Prostate gland (tissue), 2 donors: ENCODE results near the gene SEMA3E.

ENCODE experiments used
- POLR2A ChIP-seq: fragments of 450-650 bp; IDR thresholded peaks from one replicate; pipeline ENCODE4 v1.6.1; 2016; ENCODE audit warnings: antibody characterized with exemption, mild to moderate bottlenecking
- POLR2AphosphoS5 ChIP-seq: sonication (generic); formaldehyde crosslinking; IDR thresholded peaks from one replicate; pipeline ENCODE4 v1.6.1; 2017; ENCODE audit warnings: antibody characterized with exemption
- TF ChIP-seq, protein P1 (sequence below), 4 experiments: fragments of 200-600 bp in 2 of 4; fragments of 450-650 bp in 2 of 4; sonication (generic) in 2 of 4; IDR thresholded peaks; 1 replicate in 3 of 4; 2 replicates in 1 of 4; pipeline ENCODE4 v1.5.1; 2016 to 2019; ENCODE audit warnings: antibody characterized with exemption in 4 of 4, mild to moderate bottlenecking in 2 of 4, moderate library complexity in 2 of 4

DNA sequence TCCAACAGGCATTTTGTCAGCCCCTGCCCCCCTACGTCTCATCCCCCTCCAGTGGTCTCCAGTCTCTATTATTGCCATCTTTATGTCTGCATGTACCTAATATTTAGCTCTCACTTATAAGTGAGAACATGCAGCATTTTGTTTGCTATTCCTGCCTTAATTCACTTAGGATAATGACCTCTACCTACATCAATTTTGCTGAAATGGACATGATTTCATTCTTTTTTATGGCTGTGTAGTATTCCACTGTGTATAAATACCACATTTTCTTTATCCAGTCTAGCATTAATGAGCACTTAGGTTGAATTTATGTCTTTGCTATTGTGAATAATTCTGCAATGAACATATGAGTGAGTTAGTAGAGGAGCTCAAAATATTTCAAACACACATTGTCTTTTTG lies 229.9 kb downstream of the SEMA3E start:
- TF ChIP-seq, protein P1, sequence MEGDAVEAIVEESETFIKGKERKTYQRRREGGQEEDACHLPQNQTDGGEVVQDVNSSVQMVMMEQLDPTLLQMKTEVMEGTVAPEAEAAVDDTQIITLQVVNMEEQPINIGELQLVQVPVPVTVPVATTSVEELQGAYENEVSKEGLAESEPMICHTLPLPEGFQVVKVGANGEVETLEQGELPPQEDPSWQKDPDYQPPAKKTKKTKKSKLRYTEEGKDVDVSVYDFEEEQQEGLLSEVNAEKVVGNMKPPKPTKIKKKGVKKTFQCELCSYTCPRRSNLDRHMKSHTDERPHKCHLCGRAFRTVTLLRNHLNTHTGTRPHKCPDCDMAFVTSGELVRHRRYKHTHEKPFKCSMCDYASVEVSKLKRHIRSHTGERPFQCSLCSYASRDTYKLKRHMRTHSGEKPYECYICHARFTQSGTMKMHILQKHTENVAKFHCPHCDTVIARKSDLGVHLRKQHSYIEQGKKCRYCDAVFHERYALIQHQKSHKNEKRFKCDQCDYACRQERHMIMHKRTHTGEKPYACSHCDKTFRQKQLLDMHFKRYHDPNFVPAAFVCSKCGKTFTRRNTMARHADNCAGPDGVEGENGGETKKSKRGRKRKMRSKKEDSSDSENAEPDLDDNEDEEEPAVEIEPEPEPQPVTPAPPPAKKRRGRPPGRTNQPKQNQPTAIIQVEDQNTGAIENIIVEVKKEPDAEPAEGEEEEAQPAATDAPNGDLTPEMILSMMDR (IDR thresholded peaks at IDR 0.05), result no peak
- TF ChIP-seq POLR2A, result no peak
- no peak for TF ChIP-seq POLR2AphosphoS5
